IPS-20b (cell line): Measurements from ENCODE around the gene FRMD6.

ENCODE experiments used
- H3K27ac ChIP-seq: one replicate; pipeline ENCODE4 v1.5.1; 2013; ENCODE audit warnings: low read length
- H3K27me3 ChIP-seq: 2 replicates; pipeline ENCODE4 v1.6.1; 2013; ENCODE audit warnings: mild to moderate bottlenecking, low read length, inconsistent platforms; ENCODE audit not compliant: insufficient read depth
- H3K36me3 ChIP-seq: 2 replicates; pipeline ENCODE4 v1.6.1; 2013; ENCODE audit warnings: low read depth, mild to moderate bottlenecking, inconsistent platforms, low read length, moderate library complexity; ENCODE audit not compliant: insufficient read depth
- H3K4me1 ChIP-seq: 2 replicates; pipeline ENCODE4 v1.6.1; 2013; ENCODE audit warnings: mild to moderate bottlenecking, control low read depth, inconsistent platforms, low read length, moderate library complexity; ENCODE audit not compliant: insufficient read depth
- H3K4me3 ChIP-seq: 2 replicates; pipeline ENCODE4 v1.5.1; 2013; ENCODE audit warnings: mild to moderate bottlenecking, low read length, inconsistent platforms
- H3K9ac ChIP-seq: 2 replicates; pipeline ENCODE4 v1.6.1; 2013; ENCODE audit warnings: low read depth, mild to moderate bottlenecking, inconsistent platforms, low read length, moderate library complexity
- H3K9me3 ChIP-seq: 2 replicates; pipeline ENCODE4 v1.6.1; 2013; ENCODE audit warnings: mild to moderate bottlenecking, low read depth, low read length, inconsistent platforms; ENCODE audit not compliant: insufficient read depth

Gene FRMD6

GRCh38 chr14:51616256-51616655, 35.5 kb upstream of the FRMD6 start:
- no peak overlapping the region for H3K4me3 ChIP-seq
- H3K27ac ChIP-seq = no peak overlapping the region
- H3K27me3 ChIP-seq = no peaks in the 10 kb centered on the region

GRCh38 chr14:51616724-51617409, 34.8 kb upstream of the FRMD6 start:
- no peak overlapping the region for H3K27ac ChIP-seq
- H3K9me3 ChIP-seq = no peaks in the 10 kb centered on the region
- H3K9ac ChIP-seq = no peak overlapping the region
- no peaks in the 10 kb centered on the region for H3K27me3 ChIP-seq
- H3K36me3 ChIP-seq = no peaks in the 10 kb centered on the region
- no peaks in the 10 kb centered on the region; the same call in 1 of the 2 replicates for H3K4me1 ChIP-seq
- no peak overlapping the region for H3K4me3 ChIP-seq

More at GRCh38 chr14:51616256-51616655, 35.5 kb upstream of the FRMD6 start:
- Histone ChIP-seq H3K9me3 (no peaks in the 10 kb centered on the region), H3K36me3 (no peaks in the 10 kb centered on the region), H3K9ac (no peak overlapping the region), H3K4me1 (no peaks in the 10 kb centered on the region; the same call in 1 of the 2 replicates)

- H3K9me3 ChIP-seq = no peaks in the 10 kb centered on the region
- no peak overlapping the region for H3K27ac ChIP-seq
- H3K9ac ChIP-seq = no peak overlapping the region
- H3K4me1 ChIP-seq = no peaks in the 10 kb centered on the region; the same call in 1 of the 2 replicates
- no peak overlapping the region for H3K4me3 ChIP-seq
- H3K27me3 ChIP-seq = no peaks in the 10 kb centered on the region
- H3K36me3 ChIP-seq = no peaks in the 10 kb centered on the region
Measured at GRCh38 chr14:51619561-51619960, 32.1 kb upstream of the FRMD6 start.

- no peaks in the 10 kb centered on the region for H3K27me3 ChIP-seq
- H3K36me3 ChIP-seq = no peaks in the 10 kb centered on the region
- H3K9ac ChIP-seq = no peak overlapping the region
- H3K9me3 ChIP-seq = no peaks in the 10 kb centered on the region
- no peak overlapping the region for H3K27ac ChIP-seq
- no peak overlapping the region for H3K4me3 ChIP-seq
- H3K4me1 ChIP-seq = no peaks in the 10 kb centered on the region; the same call in 1 of the 2 replicates
Measured at GRCh38 chr14:51620056-51620455, 31.7 kb upstream of the FRMD6 start.

GRCh38 chr14:51621654-51622053, 30.1 kb upstream of the FRMD6 start:
- Histone ChIP-seq H3K4me3 (no peak overlapping the region), H3K27me3 (no peaks in the 10 kb centered on the region), H3K9ac (no peak overlapping the region), H3K4me1 (no peaks in the 10 kb centered on the region; the same call in 1 of the 2 replicates), H3K27ac (no peak overlapping the region), H3K9me3 (no peaks in the 10 kb centered on the region), H3K36me3 (no peaks in the 10 kb centered on the region)

- Histone ChIP-seq H3K36me3 (no peaks in the 10 kb centered on the region), H3K27ac (no peak overlapping the region), H3K27me3 (no peaks in the 10 kb centered on the region), H3K4me3 (no peak overlapping the region), H3K4me1 (no peaks in the 10 kb centered on the region), H3K9ac (no peak overlapping the region), H3K9me3 (no peaks in the 10 kb centered on the region)
Measured at GRCh38 chr14:51622376-51622775, 29.3 kb upstream of the FRMD6 start.

GRCh38 chr14:51624955-51625569, 26.6 kb upstream of the FRMD6 start:
- no peak overlapping the region for H3K27ac ChIP-seq
- no peaks in the 10 kb centered on the region for H3K4me1 ChIP-seq
- H3K4me3 ChIP-seq = no peak overlapping the region
- H3K9me3 ChIP-seq = no peaks in the 10 kb centered on the region
- no peak overlapping the region for H3K9ac ChIP-seq
- H3K27me3 ChIP-seq = no peaks in the 10 kb centered on the region
- no peaks in the 10 kb centered on the region for H3K36me3 ChIP-seq

- H3K27ac ChIP-seq = no peak overlapping the region
- H3K4me3 ChIP-seq = no peak overlapping the region
- H3K36me3 ChIP-seq = no peaks in the 10 kb centered on the region
- no peaks in the 10 kb centered on the region for H3K9me3 ChIP-seq
- H3K4me1 ChIP-seq = no peaks in the 10 kb centered on the region
- H3K27me3 ChIP-seq = no peaks in the 10 kb centered on the region
- no peak overlapping the region for H3K9ac ChIP-seq
Measured at GRCh38 chr14:51626185-51626584, 25.5 kb upstream of the FRMD6 start.

GRCh38 chr14:51626788-51627187, 24.9 kb upstream of the FRMD6 start:
- no peaks in the 10 kb centered on the region for H3K9me3 ChIP-seq
- H3K27ac ChIP-seq = no peak overlapping the region
- no peaks in the 10 kb centered on the region for H3K4me1 ChIP-seq
- H3K27me3 ChIP-seq = no peaks in the 10 kb centered on the region
- no peak overlapping the region for H3K9ac ChIP-seq
- H3K36me3 ChIP-seq = no peaks in the 10 kb centered on the region
- H3K4me3 ChIP-seq = no peak overlapping the region

GRCh38 chr14:51627313-51627712, 24.4 kb upstream of the FRMD6 start:
- Histone ChIP-seq H3K27ac (no peak overlapping the region), H3K36me3 (no peaks in the 10 kb centered on the region), H3K27me3 (no peaks in the 10 kb centered on the region), H3K9me3 (no peaks in the 10 kb centered on the region), H3K4me1 (no peaks in the 10 kb centered on the region), H3K4me3 (no peak overlapping the region), H3K9ac (no peak overlapping the region)

GRCh38 chr14:51628238-51628637, 23.5 kb upstream of the FRMD6 start:
- no peaks in the 10 kb centered on the region for H3K9me3 ChIP-seq
- H3K4me3 ChIP-seq = no peak overlapping the region
- H3K36me3 ChIP-seq = no peaks in the 10 kb centered on the region
- H3K4me1 ChIP-seq = no peaks in the 10 kb centered on the region
- H3K27ac ChIP-seq = no peak overlapping the region
- no peak overlapping the region for H3K9ac ChIP-seq
- no peaks in the 10 kb centered on the region for H3K27me3 ChIP-seq

GRCh38 chr14:51630987-51631386, 20.7 kb upstream of the FRMD6 start:
- no peaks in the 10 kb centered on the region for H3K4me1 ChIP-seq
- no peaks in the 10 kb centered on the region for H3K9me3 ChIP-seq
- H3K36me3 ChIP-seq = no peaks in the 10 kb centered on the region

More at GRCh38 chr14:51630987-51631386, 20.7 kb upstream of the FRMD6 start:
- Histone ChIP-seq H3K4me3 (no peak overlapping the region), H3K9ac (no peak overlapping the region), H3K27ac (no peak overlapping the region), H3K27me3 (no peaks in the 10 kb centered on the region)
